ENCODE data around the gene TRIM34.

GRCh38 chr11:5665051-5665570, 40.3 kb downstream of the TRIM34 start:
- no peak for TF ChIP-seq CTCF (IDR thresholded peaks at IDR 0.05)
- TF ChIP-seq POLR2A (IDR thresholded peaks at IDR 0.05) = no peak
